ENCODE measurements around the gene KCNMA1. TPM values are rescaled to one million over a fixed set of nuclear protein-coding genes. Genes with fewer than 3 reads are reported as not detected.

Gene KCNMA1
- total RNA-seq, 1 experiment from 2014 or later: 0.49 TPM

DNA sequence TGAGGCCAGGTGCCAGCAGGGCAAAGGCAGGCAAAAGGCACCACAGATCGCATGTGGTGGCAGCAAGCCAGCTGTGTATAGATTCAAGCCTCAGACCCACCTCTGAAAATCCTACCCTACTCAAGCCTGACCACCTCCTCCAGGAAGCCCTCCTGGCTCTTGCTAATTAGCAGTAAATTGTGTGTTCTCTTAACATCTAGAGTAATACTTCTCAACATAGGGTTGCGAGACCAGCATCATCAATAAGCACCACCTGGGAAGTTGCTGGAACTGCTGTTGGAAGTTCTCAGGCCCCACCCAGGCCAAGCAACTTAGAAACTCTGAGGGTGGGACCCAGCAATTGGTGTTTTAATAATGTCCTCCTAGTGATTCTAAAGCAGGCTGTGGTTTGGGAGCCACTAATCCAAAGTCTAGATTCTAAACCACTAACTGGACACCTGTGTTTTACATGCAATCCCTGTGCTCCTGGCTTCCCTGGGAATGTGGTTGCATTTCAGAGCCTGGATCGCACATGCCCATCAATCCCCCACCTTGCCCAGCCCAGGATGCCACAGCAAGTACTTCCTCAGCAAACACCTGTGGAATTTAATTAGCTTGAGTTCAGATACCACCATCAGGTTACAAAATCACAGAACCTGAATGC is 46.2 kb downstream of the KCNMA1 start (continued):
- TF ChIP-seq, protein P1, sequence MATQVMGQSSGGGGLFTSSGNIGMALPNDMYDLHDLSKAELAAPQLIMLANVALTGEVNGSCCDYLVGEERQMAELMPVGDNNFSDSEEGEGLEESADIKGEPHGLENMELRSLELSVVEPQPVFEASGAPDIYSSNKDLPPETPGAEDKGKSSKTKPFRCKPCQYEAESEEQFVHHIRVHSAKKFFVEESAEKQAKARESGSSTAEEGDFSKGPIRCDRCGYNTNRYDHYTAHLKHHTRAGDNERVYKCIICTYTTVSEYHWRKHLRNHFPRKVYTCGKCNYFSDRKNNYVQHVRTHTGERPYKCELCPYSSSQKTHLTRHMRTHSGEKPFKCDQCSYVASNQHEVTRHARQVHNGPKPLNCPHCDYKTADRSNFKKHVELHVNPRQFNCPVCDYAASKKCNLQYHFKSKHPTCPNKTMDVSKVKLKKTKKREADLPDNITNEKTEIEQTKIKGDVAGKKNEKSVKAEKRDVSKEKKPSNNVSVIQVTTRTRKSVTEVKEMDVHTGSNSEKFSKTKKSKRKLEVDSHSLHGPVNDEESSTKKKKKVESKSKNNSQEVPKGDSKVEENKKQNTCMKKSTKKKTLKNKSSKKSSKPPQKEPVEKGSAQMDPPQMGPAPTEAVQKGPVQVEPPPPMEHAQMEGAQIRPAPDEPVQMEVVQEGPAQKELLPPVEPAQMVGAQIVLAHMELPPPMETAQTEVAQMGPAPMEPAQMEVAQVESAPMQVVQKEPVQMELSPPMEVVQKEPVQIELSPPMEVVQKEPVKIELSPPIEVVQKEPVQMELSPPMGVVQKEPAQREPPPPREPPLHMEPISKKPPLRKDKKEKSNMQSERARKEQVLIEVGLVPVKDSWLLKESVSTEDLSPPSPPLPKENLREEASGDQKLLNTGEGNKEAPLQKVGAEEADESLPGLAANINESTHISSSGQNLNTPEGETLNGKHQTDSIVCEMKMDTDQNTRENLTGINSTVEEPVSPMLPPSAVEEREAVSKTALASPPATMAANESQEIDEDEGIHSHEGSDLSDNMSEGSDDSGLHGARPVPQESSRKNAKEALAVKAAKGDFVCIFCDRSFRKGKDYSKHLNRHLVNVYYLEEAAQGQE (IDR thresholded peaks at IDR 0.05; ENCODE audit: low read depth): no peak
- TF ChIP-seq SP1 (IDR thresholded peaks at IDR 0.05; ENCODE audit: low read depth) (no peak), POLR2A (IDR thresholded peaks at IDR 0.05; ENCODE audit: borderline replicate concordance, extremely low read depth, insufficient read depth, insufficient read length) (no peak)
- TF ChIP-seq, protein P2, sequence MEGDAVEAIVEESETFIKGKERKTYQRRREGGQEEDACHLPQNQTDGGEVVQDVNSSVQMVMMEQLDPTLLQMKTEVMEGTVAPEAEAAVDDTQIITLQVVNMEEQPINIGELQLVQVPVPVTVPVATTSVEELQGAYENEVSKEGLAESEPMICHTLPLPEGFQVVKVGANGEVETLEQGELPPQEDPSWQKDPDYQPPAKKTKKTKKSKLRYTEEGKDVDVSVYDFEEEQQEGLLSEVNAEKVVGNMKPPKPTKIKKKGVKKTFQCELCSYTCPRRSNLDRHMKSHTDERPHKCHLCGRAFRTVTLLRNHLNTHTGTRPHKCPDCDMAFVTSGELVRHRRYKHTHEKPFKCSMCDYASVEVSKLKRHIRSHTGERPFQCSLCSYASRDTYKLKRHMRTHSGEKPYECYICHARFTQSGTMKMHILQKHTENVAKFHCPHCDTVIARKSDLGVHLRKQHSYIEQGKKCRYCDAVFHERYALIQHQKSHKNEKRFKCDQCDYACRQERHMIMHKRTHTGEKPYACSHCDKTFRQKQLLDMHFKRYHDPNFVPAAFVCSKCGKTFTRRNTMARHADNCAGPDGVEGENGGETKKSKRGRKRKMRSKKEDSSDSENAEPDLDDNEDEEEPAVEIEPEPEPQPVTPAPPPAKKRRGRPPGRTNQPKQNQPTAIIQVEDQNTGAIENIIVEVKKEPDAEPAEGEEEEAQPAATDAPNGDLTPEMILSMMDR (IDR thresholded peaks at IDR 0.05 in 2 of 3, conservative IDR thresholded peaks at IDR 0.05 in 1 of 3; ENCODE audit: borderline replicate concordance in 1 of 3, insufficient read depth in 1 of 3, low read depth in 2 of 3, low read length in 2 of 3): no peak

DNA sequence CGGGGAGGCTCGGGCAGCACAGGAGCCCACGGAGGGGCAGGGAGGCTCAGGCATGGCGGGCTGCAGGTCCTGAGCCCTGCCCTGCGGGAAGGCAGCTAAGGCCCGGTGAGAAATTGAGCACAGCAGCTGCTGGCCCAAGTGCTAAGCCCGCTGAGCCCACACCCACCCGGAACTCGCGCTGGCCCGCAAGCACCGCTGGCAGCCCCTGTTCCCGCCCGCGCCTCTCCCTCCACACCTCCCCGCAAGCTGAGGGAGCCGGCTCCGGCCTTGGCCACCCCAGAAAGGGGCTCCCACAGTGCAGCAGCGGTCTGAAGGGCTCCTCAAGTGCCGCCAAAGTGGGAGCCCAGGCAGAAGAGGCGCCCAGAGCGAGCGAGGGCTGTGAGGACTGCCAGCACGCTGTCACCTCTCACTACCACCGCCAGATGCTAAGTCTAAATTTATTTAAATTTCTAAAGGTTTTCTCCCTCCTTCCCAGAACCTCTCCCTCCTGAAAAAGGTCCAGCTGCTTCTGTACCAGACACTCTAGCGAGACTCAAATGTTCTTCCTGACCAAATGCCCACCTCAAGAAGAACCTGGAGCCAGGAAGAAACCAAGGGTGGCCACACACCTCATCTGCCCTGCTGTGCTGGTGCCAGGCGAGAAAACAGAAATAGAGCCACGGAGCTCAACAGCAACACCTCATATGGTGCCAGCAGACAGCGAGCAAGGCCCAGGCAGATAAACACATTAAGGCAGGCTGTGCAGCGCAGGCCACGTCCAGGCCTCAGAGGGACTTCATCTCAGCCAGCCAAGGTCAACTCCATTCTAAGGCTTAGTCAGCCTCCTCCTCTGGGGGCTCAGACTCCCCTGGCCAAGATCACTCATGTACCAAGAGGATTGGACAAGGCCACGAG is 47.0 kb downstream of the KCNMA1 start:
- H4K20me1 ChIP-seq (ENCODE audit: insufficient read depth): no peaks in the 10 kb centered on the region
- DNase-seq (ENCODE audit: low read depth, low spot score): no peak
- CTCF ChIA-PET: no interaction called here
- peaks cover 0 to 21% of the 10 kb centered on the region in 2 experiments; a peak in 2 of 4 replicates for H3K4me1 ChIP-seq (ENCODE audit: control insufficient read depth in 1 of 2, insufficient read depth in 2 of 2, low read length in 2 of 2)
- H3K27me3 ChIP-seq (ENCODE audit: insufficient read depth, low read length): no peaks in the 10 kb centered on the region
- no peak overlapping the region for H3K4me3 ChIP-seq (replicated peaks in 1 of 2; ENCODE audit: low read depth in 1 of 2, low read length in 2 of 2)
- no peak overlapping the region for H2AFZ ChIP-seq (ENCODE audit: low read depth, low read length, poor library complexity, severe bottlenecking)
- ATAC-seq: no peak
- H3K9ac ChIP-seq (ENCODE audit: low read length): no peak overlapping the region
- H3K4me2 ChIP-seq (ENCODE audit: low read length): no peak overlapping the region
- no peaks in the 10 kb centered on the region for H3K9me2 ChIP-seq (ENCODE audit: insufficient read depth)
- intact Hi-C loops (cut with micrococcal nuclease): loop anchor here (5.0 kb wide), 1 partner anchor 163 kb away; no protein-coding TSS in a partner anchor
- RAD21 ChIA-PET (ENCODE audit: low non-redundant PET in 1 of 2, low total read pairs in 2 of 2, uncharacterized antibody in 2 of 2, unreplicated experiment in 2 of 2): no interaction called here
- no peaks in the 10 kb centered on the region for H3K36me3 ChIP-seq (ENCODE audit: control insufficient read depth in 1 of 2, insufficient read depth in 2 of 2, low read length in 2 of 2)
- no TSS peak for BruUV-seq (replicated peaks)
- no peak overlapping the region for H3K27ac ChIP-seq (ENCODE audit: low read depth, low read length)
- no peaks in the 10 kb centered on the region for H3K79me2 ChIP-seq (ENCODE audit: insufficient read depth, low read length)
- H3K9me3 ChIP-seq (ENCODE audit: control insufficient read depth in 1 of 2, insufficient read depth in 1 of 2, low read depth in 1 of 2, low read length in 2 of 2): no peaks in the 10 kb centered on the region
- POLR2A ChIA-PET: no interaction called here
- TF ChIP-seq EGR1 (IDR thresholded peaks at IDR 0.05; ENCODE audit: low read depth) (no peak), CBX3 (IDR thresholded peaks at IDR 0.05; ENCODE audit: low read depth) (no peak), SIN3A (IDR thresholded peaks at IDR 0.05; ENCODE audit: low read depth) (no peak), JUND (IDR thresholded peaks at IDR 0.05) (no peak), CEBPB (IDR thresholded peaks at IDR 0.05; ENCODE audit: low read depth) (no peak), EZH2phosphoT487 (IDR thresholded peaks at IDR 0.05; ENCODE audit: borderline replicate concordance) (no peak), EZH2 (IDR thresholded peaks at IDR 0.05) (no peak), SP1 (IDR thresholded peaks at IDR 0.05; ENCODE audit: low read depth) (no peak), SRF (IDR thresholded peaks at IDR 0.05; ENCODE audit: low read depth) (no peak), POLR2AphosphoS5 (IDR thresholded peaks at IDR 0.05; ENCODE audit: low read depth, low read length) (no peak)
- TF ChIP-seq, protein P2 (IDR thresholded peaks at IDR 0.05 in 2 of 3, conservative IDR thresholded peaks at IDR 0.05 in 1 of 3; ENCODE audit: borderline replicate concordance in 1 of 3, insufficient read depth in 1 of 3, low read depth in 2 of 3, low read length in 2 of 3): no peak

All from HCT116 (cell line).